ENCODE results near the gene KRT26. TPM values are rescaled to one million over a fixed set of nuclear protein-coding genes. Genes with fewer than 3 reads are reported as not detected.

KRT26 gene
- total and polyA plus RNA-seq, 2 experiments from 2014 or later, result not detected

- Mint-ChIP-seq H3K4me1 (no peaks in the 10 kb centered on the region; the same call in 2 of the 3 replicates), H3K9me3 (no peaks in the 10 kb centered on the region), H3K27me3 (ENCODE audit: insufficient read depth, low read depth, poor library complexity) (peaks cover 4% of the 10 kb centered on the region), H3K4me3 (no peak overlapping the region), H3K36me3 (ENCODE audit: low read depth) (no peaks in the 10 kb centered on the region), H3K27ac (no peak overlapping the region)
- TF ChIP-seq EZH2 (IDR thresholded peaks at IDR 0.05; ENCODE audit: low read depth, unreplicated experiment) (no peak), NANOG (IDR thresholded peaks at IDR 0.05; ENCODE audit: borderline replicate concordance) (no peak), STAT1 (IDR thresholded peaks at IDR 0.05; ENCODE audit: unreplicated experiment) (no peak), EZH2phosphoT487 (IDR thresholded peaks at IDR 0.05; ENCODE audit: unreplicated experiment) (no peak), ZNF114 (CRISPR knock-in tag; IDR thresholded peaks at IDR 0.05) (no peak), ZNF331 (CRISPR knock-in tag; IDR thresholded peaks at IDR 0.05; ENCODE audit: low read depth) (no peak), JUNB (IDR thresholded peaks at IDR 0.05; ENCODE audit: unreplicated experiment) (no peak), POLR2AphosphoS5 (IDR thresholded peaks at IDR 0.05; ENCODE audit: low read depth) (no peak), CREB1 (CRISPR knock-in tag; IDR thresholded peaks at IDR 0.05; ENCODE audit: low read depth) (no peak)
- TF ChIP-seq, protein P1, sequence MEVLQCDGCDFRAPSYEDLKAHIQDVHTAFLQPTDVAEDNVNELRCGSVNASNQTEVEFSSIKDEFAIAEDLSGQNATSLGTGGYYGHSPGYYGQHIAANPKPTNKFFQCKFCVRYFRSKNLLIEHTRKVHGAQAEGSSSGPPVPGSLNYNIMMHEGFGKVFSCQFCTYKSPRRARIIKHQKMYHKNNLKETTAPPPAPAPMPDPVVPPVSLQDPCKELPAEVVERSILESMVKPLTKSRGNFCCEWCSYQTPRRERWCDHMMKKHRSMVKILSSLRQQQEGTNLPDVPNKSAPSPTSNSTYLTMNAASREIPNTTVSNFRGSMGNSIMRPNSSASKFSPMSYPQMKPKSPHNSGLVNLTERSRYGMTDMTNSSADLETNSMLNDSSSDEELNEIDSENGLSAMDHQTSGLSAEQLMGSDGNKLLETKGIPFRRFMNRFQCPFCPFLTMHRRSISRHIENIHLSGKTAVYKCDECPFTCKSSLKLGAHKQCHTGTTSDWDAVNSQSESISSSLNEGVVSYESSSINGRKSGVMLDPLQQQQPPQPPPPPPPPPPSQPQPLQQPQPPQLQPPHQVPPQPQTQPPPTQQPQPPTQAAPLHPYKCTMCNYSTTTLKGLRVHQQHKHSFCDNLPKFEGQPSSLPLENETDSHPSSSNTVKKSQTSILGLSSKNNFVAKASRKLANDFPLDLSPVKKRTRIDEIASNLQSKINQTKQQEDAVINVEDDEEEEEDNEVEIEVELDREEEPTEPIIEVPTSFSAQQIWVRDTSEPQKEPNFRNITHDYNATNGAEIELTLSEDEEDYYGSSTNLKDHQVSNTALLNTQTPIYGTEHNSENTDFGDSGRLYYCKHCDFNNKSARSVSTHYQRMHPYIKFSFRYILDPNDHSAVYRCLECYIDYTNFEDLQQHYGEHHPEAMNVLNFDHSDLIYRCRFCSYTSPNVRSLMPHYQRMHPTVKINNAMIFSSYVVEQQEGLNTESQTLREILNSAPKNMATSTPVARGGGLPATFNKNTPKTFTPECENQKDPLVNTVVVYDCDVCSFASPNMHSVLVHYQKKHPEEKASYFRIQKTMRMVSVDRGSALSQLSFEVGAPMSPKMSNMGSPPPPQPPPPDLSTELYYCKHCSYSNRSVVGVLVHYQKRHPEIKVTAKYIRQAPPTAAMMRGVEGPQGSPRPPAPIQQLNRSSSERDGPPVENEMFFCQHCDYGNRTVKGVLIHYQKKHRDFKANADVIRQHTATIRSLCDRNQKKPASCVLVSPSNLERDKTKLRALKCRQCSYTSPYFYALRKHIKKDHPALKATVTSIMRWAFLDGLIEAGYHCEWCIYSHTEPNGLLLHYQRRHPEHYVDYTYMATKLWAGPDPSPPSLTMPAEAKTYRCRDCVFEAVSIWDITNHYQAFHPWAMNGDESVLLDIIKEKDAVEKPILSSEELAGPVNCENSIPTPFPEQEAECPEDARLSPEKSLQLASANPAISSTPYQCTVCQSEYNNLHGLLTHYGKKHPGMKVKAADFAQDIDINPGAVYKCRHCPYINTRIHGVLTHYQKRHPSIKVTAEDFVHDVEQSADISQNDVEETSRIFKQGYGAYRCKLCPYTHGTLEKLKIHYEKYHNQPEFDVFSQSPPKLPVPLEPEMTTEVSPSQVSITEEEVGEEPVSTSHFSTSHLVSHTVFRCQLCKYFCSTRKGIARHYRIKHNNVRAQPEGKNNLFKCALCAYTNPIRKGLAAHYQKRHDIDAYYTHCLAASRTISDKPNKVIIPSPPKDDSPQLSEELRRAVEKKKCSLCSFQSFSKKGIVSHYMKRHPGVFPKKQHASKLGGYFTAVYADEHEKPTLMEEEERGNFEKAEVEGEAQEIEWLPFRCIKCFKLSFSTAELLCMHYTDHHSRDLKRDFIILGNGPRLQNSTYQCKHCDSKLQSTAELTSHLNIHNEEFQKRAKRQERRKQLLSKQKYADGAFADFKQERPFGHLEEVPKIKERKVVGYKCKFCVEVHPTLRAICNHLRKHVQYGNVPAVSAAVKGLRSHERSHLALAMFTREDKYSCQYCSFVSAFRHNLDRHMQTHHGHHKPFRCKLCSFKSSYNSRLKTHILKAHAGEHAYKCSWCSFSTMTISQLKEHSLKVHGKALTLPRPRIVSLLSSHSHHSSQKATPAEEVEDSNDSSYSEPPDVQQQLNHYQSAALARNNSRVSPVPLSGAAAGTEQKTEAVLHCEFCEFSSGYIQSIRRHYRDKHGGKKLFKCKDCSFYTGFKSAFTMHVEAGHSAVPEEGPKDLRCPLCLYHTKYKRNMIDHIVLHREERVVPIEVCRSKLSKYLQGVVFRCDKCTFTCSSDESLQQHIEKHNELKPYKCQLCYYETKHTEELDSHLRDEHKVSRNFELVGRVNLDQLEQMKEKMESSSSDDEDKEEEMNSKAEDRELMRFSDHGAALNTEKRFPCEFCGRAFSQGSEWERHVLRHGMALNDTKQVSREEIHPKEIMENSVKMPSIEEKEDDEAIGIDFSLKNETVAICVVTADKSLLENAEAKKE (CRISPR knock-in tag; IDR thresholded peaks at IDR 0.05), result no peak
- TF ChIP-seq, protein P2, sequence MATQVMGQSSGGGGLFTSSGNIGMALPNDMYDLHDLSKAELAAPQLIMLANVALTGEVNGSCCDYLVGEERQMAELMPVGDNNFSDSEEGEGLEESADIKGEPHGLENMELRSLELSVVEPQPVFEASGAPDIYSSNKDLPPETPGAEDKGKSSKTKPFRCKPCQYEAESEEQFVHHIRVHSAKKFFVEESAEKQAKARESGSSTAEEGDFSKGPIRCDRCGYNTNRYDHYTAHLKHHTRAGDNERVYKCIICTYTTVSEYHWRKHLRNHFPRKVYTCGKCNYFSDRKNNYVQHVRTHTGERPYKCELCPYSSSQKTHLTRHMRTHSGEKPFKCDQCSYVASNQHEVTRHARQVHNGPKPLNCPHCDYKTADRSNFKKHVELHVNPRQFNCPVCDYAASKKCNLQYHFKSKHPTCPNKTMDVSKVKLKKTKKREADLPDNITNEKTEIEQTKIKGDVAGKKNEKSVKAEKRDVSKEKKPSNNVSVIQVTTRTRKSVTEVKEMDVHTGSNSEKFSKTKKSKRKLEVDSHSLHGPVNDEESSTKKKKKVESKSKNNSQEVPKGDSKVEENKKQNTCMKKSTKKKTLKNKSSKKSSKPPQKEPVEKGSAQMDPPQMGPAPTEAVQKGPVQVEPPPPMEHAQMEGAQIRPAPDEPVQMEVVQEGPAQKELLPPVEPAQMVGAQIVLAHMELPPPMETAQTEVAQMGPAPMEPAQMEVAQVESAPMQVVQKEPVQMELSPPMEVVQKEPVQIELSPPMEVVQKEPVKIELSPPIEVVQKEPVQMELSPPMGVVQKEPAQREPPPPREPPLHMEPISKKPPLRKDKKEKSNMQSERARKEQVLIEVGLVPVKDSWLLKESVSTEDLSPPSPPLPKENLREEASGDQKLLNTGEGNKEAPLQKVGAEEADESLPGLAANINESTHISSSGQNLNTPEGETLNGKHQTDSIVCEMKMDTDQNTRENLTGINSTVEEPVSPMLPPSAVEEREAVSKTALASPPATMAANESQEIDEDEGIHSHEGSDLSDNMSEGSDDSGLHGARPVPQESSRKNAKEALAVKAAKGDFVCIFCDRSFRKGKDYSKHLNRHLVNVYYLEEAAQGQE (IDR thresholded peaks at IDR 0.05; ENCODE audit: unreplicated experiment), result no peak
- TF ChIP-seq, protein P3, sequence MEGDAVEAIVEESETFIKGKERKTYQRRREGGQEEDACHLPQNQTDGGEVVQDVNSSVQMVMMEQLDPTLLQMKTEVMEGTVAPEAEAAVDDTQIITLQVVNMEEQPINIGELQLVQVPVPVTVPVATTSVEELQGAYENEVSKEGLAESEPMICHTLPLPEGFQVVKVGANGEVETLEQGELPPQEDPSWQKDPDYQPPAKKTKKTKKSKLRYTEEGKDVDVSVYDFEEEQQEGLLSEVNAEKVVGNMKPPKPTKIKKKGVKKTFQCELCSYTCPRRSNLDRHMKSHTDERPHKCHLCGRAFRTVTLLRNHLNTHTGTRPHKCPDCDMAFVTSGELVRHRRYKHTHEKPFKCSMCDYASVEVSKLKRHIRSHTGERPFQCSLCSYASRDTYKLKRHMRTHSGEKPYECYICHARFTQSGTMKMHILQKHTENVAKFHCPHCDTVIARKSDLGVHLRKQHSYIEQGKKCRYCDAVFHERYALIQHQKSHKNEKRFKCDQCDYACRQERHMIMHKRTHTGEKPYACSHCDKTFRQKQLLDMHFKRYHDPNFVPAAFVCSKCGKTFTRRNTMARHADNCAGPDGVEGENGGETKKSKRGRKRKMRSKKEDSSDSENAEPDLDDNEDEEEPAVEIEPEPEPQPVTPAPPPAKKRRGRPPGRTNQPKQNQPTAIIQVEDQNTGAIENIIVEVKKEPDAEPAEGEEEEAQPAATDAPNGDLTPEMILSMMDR (conservative IDR thresholded peaks at IDR 0.05; ENCODE audit: low read depth in 2 of 2), result no peak
- TF ChIP-seq, protein P4, sequence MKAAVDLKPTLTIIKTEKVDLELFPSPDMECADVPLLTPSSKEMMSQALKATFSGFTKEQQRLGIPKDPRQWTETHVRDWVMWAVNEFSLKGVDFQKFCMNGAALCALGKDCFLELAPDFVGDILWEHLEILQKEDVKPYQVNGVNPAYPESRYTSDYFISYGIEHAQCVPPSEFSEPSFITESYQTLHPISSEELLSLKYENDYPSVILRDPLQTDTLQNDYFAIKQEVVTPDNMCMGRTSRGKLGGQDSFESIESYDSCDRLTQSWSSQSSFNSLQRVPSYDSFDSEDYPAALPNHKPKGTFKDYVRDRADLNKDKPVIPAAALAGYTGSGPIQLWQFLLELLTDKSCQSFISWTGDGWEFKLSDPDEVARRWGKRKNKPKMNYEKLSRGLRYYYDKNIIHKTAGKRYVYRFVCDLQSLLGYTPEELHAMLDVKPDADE (IDR thresholded peaks at IDR 0.05), result no peak
- no peak overlapping the region for H3K4me3 ChIP-seq
- no peak overlapping the region for H3K4me2 ChIP-seq
- H3K79me2 ChIP-seq (replicated peaks; ENCODE audit: insufficient read depth), result no peaks in the 10 kb centered on the region
- H3K9me2 ChIP-seq (ENCODE audit: insufficient read depth), result no peaks in the 10 kb centered on the region
- no peaks in the 10 kb centered on the region for H4K20me1 ChIP-seq (replicated peaks; ENCODE audit: insufficient read depth)
- H3K36me3 ChIP-seq (ENCODE audit: insufficient read depth), result no peaks in the 10 kb centered on the region
- H2AFZ ChIP-seq, result no peak overlapping the region
- H3F3A ChIP-seq (replicated peaks; ENCODE audit: low read depth), result no peaks in the 10 kb centered on the region
- H3K27ac ChIP-seq (ENCODE audit: low read depth), result no peak overlapping the region
- H3K27me3 ChIP-seq (ENCODE audit: insufficient read depth), result no peaks in the 10 kb centered on the region
- no peak for DNase-seq (ENCODE audit: low spot score)
- no peaks in the 10 kb centered on the region for H3K4me1 ChIP-seq (ENCODE audit: insufficient read depth)
- no peak for ATAC-seq
These were observed 53.1 kb downstream of the KRT26 start for GRCh38 chr17:40718930-40719329.

Measured in GM23338 (cell line).